Kidney (tissue), 14 donors: ENCODE results near the gene SYCE3. TPM values are rescaled to one million over a fixed set of nuclear protein-coding genes. Genes with fewer than 3 reads are reported as not detected.
"Not testable (repeated sequence)": the region's sequence is repeated elsewhere in the genome, so short reads cannot be mapped to it uniquely, and the experiment has no call there.

ENCODE experiments used
- DNase-seq, 5 donors: peaks; one replicate each; pipeline ENCODE4 v3.0.0-alpha.2; 2013 to 2020
- FAIRE-seq: peaks from 2 replicates; lab custom pipeline; 2012; peaks lifted over from hg19 to GRCh38; lab: Jason Lieb, UNC
- H3K27ac ChIP-seq, 2 donors: one replicate each; pipeline ENCODE4 v1.7.0; 2013; ENCODE audit warnings: low read depth in 2 of 2, low read length in 2 of 2, inconsistent platforms in 1 of 2
- H3K27me3 ChIP-seq: one replicate; pipeline ENCODE4 v1.7.1; 2013; ENCODE audit warnings: low read length, inconsistent platforms; ENCODE audit not compliant: control insufficient read depth, insufficient read depth
- H3K36me3 ChIP-seq, 3 donors: one replicate each; pipeline versions ENCODE4 v1.7.0 to v1.7.1; 2013; ENCODE audit warnings: low read length in 3 of 3, control low read depth in 1 of 3, inconsistent platforms in 1 of 3; ENCODE audit not compliant: insufficient read depth in 3 of 3, control insufficient read depth in 2 of 3
- H3K4me1 ChIP-seq, 3 donors: one replicate each; pipeline versions ENCODE4 v1.7.0 to v1.7.1; 2013; ENCODE audit warnings: low read length in 3 of 3, inconsistent platforms in 1 of 3, low read depth in 1 of 3; ENCODE audit not compliant: control insufficient read depth in 2 of 3, insufficient read depth in 2 of 3
- H3K4me3 ChIP-seq, 3 donors: one replicate each; pipeline versions ENCODE4 v1.7.0 to v1.8.1; 2013; ENCODE audit warnings: low read length in 3 of 3, control low read depth in 1 of 3, inconsistent platforms in 1 of 3
- H3K9ac ChIP-seq, 3 donors: one replicate each; pipeline versions ENCODE4 v1.7.0 to v1.7.1; 2013; ENCODE audit warnings: low read length in 3 of 3, control low read depth in 1 of 3, inconsistent platforms in 1 of 3
- H3K9me3 ChIP-seq, 3 donors: one replicate each; pipeline versions ENCODE4 v1.7.0 to v1.7.1; 2013; ENCODE audit warnings: low read length in 3 of 3, control low read depth in 1 of 3, inconsistent platforms in 1 of 3; ENCODE audit not compliant: control insufficient read depth in 2 of 3, insufficient read depth in 1 of 3
- intact Hi-C: fragments of 100-400 bp; cut with DNase I; formaldehyde crosslinking; loops from one replicate; pipeline ENCODE4 v1.11.1; 2022
- polyA plus RNA-seq: library from polyadenylated mRNA; stranded (reverse); fragments of 350-450 nt; fragmentation: Illumina TruSeq; extraction: RNeasy Lipid Tissue Mini Kit (QIAGEN cat#74804); gene quantifications from one replicate; pipeline ENCODE4 v1.2.3, GENCODE V29; 2014; ENCODE audit warnings: low read depth, low replicate concordance; ENCODE audit not compliant: insufficient read depth
- total RNA-seq: library from RNA; stranded (reverse); fragmentation: NEBNext Ultra II Directional; extraction: Animal tissue kit (Norgen Biotek cat#: 25700); gene quantifications from one replicate; pipeline ENCODE4 v1.2.1, GENCODE V29; 2021
- TF ChIP-seq, protein P1 (sequence below): IDR thresholded peaks from 3 replicates; pipeline ENCODE4 v1.5.1; 2012; ENCODE audit warnings: mild to moderate bottlenecking, moderate library complexity, borderline replicate concordance; ENCODE audit not compliant: insufficient read depth; ENCODE audit errors: extremely low read depth
- donor health status: control.
- donor health status: control.
- donor health status: control.
- donor health status: control.
- donor health status: control.
- donor health status: DM: yes; HTN: yes; CAD: no.
- donor health status: Normal renal cell carcinoma (clear cell type).

SYCE3 gene
- total and polyA plus RNA-seq, 2 donors from 2014 or later: 4.6 TPM; not detected in 1

DNA sequence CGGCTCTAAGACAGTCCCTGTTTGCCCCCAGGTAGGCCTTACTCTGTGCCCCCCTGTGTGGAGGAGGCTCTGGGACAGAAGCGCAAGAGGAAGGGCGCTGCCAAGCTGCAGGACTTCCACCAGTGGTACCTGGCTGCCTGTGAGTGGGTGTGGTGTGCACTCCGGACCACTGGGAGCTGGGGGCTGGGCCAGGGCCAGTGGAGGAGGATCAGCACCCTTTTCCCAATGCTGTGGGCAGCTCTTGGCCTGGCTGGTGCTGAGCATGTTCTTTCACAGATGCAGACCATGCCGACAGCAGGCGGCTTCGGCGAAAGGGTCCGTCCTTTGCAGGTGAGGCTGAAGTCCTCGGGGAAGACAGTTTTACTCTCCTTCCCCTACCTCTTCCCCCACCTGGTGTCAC, 41.0 kb downstream of the SYCE3 start:
- intact Hi-C loops: no loop called here
- no peak overlapping the region for H3K27ac ChIP-seq
- H3K9ac ChIP-seq: no peak overlapping the region
- TF ChIP-seq, protein P1, sequence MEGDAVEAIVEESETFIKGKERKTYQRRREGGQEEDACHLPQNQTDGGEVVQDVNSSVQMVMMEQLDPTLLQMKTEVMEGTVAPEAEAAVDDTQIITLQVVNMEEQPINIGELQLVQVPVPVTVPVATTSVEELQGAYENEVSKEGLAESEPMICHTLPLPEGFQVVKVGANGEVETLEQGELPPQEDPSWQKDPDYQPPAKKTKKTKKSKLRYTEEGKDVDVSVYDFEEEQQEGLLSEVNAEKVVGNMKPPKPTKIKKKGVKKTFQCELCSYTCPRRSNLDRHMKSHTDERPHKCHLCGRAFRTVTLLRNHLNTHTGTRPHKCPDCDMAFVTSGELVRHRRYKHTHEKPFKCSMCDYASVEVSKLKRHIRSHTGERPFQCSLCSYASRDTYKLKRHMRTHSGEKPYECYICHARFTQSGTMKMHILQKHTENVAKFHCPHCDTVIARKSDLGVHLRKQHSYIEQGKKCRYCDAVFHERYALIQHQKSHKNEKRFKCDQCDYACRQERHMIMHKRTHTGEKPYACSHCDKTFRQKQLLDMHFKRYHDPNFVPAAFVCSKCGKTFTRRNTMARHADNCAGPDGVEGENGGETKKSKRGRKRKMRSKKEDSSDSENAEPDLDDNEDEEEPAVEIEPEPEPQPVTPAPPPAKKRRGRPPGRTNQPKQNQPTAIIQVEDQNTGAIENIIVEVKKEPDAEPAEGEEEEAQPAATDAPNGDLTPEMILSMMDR: no peak
- no peaks in the 10 kb centered on the region for H3K27me3 ChIP-seq
- FAIRE-seq (no peak), DNase-seq (peak in 1 of 5 donors; percentile 44)
- H3K4me3 ChIP-seq: no peak overlapping the region
- H3K9me3 ChIP-seq: no peaks in the 10 kb centered on the region
- peaks cover 0 to 12% (median 11%) of the 10 kb centered on the region in 3 donors for H3K4me1 ChIP-seq
- H3K36me3 ChIP-seq: peaks cover 0 to 14% (median 12%) of the 10 kb centered on the region in 3 donors

DNA sequence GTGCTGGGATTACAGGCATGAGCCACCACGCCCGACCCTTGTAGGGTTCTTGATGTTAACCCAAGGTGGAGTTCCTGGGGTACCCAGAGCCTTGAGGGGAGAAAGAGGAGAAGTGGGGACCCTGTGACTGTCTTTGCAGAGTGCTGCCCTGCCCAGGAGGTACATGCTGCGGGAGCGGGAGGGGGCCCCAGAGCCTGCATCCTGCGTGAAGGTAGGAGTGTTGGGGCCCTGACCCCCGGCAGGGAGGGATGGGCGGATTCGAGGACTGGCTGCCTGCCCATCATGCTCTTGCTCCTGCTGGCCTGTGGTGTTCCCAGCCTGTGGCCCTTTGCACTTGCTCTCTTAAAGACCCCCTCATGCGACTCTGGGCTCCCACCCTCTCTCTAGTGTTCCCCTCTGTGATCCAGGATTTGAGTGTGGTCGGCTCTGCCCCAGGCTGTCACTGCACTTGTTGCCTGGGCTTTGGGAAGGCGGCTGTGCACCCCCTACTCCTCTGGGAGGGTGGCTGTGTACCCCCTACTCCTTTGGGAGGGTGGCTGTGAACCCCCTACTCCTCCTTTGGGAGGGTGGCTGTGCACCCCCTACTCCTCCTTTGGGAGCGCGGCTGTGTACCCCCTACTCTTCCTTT, 41.8 kb downstream of the SYCE3 start:
- peaks cover 0 to 11% (median 9%) of the 10 kb centered on the region in 3 donors for H3K4me1 ChIP-seq
- DNase-seq (peak in 1 of 5 donors; percentile 32), FAIRE-seq (no peak)
- peaks cover 0 to 16% (median 12%) of the 10 kb centered on the region in 3 donors for H3K36me3 ChIP-seq
- H3K4me3 ChIP-seq: no peak overlapping the region
- no peaks in the 10 kb centered on the region for H3K9me3 ChIP-seq
- no peaks in the 10 kb centered on the region for H3K27me3 ChIP-seq
- no peak overlapping the region for H3K9ac ChIP-seq
- intact Hi-C loops: no loop called here
- TF ChIP-seq, protein P1: no peak
- H3K27ac ChIP-seq: no peak overlapping the region

DNA sequence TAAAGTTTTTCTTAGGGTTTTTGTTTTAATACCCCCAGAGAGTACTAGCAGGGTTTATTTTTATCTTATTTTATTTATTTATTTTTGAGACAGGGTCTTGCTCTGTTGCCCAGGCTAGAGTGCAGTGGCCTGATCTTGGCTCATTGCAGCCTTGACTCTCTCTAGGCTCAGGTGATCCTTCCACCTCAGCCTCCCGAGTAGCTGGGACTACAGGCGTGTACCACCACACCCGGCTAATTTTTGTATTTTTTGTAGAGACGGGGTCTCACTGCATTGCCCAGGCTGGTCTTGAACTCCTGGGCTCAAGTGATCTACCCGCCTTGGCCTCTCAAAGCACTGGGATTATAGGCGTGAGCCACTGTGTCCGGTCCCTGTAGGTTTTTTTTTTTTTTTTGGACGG, 42.5 kb downstream of the SYCE3 start:
- H3K36me3 ChIP-seq: peaks cover 0 to 16% (median 12%) of the 10 kb centered on the region in 3 donors
- FAIRE-seq: not testable (repeated sequence)

DNA sequence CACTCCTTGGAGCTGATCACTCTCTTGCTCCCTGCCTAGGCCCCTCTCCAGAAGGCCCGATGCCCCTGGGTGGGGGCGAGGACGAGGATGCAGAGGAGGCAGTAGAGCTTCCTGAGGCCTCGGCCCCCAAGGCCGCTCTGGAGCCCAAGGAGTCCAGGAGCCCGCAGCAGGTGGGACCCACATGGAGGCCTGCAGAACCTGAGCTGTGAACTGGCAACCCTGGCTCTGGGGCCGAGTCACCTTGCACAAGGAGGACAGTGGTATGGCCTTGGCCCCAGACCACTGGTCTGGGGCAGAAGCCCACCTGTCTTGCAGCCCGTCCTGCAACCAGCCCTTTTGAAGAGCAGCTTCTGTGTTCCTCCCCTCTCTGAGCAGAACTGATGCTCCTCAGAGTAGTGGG, 43.6 kb downstream of the SYCE3 start:
- Histone ChIP-seq H3K9me3 (no peaks in the 10 kb centered on the region), H3K4me3 (no peak overlapping the region), H3K9ac (no peak overlapping the region), H3K27ac (no peak overlapping the region), H3K27me3 (no peaks in the 10 kb centered on the region), H3K36me3 (peaks cover 0 to 16% (median 12%) of the 10 kb centered on the region in 3 donors), H3K4me1 (peaks cover 0 to 2% (median under 1%) of the 10 kb centered on the region in 3 donors)
- DNase-seq (no peak), FAIRE-seq (no peak)
- TF ChIP-seq, protein P1: no peak
- intact Hi-C loops: no loop called here

More for the DNA sequence above, 42.5 kb downstream of the SYCE3 start:
- H3K9me3 ChIP-seq, DNase-seq, H3K27me3 ChIP-seq, H3K4me3 ChIP-seq, H3K9ac ChIP-seq, H3K27ac ChIP-seq, intact Hi-C loops: not testable (repeated sequence)
- peaks cover 0 to 11% (median 9%) of the 10 kb centered on the region in 3 donors for H3K4me1 ChIP-seq
